NCI-H345 treated with DMSO at 0.1 percent for 48 hours (cell line): ENCODE results near the gene RNF141.

Source experiments
- DNase-seq: peaks from one replicate; lab custom pipeline; 2025; ENCODE audit not compliant: unreplicated experiment; lab: John Stamatoyannopoulos, UW

Gene RNF141, protein sequence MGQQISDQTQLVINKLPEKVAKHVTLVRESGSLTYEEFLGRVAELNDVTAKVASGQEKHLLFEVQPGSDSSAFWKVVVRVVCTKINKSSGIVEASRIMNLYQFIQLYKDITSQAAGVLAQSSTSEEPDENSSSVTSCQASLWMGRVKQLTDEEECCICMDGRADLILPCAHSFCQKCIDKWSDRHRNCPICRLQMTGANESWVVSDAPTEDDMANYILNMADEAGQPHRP

DNA sequence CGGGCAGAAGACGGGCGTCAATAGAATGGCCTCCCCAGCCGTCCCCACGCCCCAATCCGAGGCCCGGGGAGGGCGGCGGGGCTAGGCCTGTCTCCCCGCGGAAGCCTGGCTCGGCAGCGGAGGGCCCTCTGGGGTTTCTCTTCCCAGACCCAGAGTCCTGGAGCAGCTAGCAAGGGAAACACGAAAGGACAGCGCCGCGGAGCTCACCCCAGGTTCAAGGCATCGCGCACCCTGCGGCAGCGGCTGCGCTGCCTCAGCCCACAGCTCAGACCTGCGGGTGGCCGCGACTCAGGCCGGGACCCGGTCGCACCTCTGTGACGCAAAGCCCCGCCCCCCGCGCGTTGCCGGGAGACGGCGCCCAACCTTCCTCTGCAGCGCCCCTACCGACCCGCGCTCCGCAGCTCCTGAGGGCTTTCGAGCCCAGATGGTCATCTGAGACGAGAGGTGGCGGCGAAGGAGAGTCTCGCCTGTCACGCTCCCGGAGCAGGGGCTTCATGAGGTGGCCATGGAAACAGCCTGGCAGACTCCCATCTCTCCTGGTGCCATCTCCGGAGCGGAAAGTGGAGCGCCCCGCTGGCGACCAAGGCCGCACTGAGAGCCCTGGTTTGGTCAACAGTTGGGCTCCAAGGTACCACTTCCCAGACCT, at the start of gene RNF141:
Gene RNF141, minus strand, starts transcription at position 273 of the 646 bp plus-strand sequence. CDS start 7,029 bp downstream, outside the sequence.
- peak; percentile 89 for DNase-seq

DNA sequence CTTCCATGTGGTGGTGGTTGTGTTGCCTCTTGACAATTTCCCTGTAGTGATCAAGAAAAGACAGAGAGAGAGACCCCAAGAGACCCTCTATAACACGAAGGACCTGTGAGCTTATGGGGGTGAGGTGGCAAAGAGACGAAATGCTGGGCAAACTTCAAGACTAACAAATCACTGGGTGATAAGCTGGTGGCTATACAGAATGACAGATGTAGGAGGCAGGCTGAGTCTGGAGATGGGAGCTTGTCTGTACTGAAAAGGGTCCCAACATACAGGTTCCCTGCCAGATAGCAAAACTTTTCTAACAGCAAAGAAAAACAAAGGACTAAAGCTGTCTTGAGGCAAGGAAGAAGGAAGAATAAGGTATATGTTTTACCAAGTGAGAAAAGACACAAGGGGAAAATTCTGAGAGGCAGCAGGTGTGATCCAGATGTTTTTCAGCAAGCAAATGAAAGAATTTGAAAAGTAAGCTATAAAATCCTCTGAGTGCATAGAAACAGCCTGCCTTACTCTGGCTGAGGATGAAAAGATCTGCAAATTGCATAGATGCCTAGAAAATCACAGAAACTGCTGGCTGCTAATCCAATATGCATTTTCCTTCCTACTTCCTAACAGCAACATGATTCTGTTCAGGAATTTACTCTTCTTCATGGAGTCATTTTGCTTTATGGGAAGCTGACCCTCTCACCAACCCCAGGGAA, 49.4 kb upstream of the RNF141 start:
- DNase-seq, result no peak

DNA sequence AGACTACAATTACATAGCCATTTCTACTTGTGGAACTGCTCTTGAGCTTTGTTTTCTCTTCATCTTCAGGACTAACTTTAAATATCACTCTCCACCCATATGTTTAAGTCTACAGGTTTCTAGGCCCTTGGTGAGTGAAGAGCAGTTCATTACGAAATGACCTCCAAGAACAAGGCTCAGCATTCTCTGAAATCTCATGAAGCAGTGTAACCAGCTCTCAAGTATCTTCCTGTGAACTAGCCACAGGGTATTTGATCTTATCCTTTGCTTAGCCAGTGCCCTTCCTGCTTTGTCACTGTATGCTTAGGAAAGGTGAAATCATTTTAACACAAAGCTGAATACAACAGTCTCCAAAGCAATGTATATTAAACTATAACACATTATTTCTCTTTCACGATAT, 47.9 kb upstream of the RNF141 start:
- DNase-seq, result no peak

DNA sequence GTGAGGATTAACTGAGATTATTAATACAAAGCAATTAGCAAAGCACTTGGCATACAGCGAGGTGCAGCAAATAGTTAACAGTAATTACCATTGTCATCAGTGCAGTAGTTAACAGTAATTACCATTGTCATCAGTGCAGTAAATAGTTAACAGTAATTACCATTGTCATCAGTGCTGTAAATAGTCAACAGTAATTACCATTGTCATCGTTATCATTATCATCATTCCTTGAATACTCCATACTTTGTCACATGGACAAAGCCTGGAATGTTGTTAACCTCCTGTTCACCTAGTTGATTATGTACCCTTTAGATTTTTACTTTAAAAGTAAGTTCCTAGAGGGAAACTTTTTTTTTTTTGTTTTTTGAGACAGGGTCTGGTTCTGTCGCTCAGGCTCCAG, 47.0 kb upstream of the RNF141 start:
- no peak for DNase-seq

DNA sequence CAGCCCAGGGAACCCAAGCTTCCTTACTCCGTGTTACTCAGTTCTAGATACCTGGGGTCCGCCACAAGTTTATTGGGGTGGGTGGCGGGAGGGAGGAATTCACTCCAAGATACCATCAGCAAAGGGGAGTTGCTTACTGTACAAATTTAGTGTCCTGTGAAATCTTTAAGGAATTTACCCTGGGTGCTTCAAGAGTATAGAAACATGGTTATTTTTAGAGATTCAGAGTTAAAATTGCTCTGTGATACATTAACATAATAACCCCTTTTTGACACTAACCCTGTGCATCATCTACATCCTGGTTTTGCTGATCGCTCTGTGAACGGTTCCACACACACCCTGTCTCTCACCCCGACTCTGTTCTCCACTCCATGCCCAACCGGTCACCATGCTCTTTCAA, 46.4 kb upstream of the RNF141 start:
- no peak for DNase-seq

DNA sequence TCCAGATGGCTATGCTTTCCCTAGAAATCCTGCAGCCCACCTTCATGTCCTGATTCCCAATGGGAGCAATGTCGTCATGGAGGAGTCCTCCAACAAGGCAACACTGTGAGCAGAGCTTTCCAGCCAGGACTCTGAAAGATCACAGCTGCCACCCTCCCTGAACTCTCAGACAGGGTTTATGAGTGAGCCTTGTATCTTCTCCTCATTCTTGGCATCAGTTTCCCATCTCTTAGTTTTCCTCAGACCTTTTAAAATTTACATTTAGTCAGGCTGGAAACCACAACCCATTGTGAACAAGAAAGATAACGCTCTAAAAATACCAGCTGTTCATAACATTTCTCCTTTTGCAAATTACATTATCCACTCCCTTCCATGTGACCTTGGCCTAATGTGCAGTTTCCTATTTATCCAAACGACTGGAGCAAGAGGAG, 43.1 kb upstream of the RNF141 start:
- DNase-seq, result no peak

DNA sequence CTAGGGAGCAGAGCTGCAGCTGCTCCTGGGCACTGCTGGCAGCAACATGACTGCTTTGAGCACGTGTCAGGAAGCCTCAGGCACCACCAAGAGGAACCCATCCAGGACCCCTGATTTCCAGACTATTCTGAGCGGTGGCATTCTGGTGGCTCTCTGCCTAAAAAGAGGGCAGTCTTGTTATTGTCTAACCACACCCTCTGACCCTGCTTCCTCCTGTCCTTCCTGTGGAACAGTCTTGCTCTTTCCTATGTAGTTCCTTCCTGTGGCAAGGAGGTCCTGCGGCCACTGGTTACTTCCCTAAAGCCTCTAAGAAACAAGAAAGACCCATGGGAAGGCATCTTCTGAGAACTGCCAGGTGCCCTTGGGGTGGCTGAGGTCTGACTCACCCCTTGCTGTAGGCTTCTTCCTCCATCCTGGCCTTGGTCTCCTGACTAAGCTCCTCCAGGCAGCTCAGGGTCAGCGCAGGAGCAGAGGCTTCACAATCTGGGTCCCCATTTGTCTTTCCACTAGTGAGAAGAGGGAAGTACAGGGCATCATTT, 40.6 kb upstream of the RNF141 start:
- no peak for DNase-seq

DNA sequence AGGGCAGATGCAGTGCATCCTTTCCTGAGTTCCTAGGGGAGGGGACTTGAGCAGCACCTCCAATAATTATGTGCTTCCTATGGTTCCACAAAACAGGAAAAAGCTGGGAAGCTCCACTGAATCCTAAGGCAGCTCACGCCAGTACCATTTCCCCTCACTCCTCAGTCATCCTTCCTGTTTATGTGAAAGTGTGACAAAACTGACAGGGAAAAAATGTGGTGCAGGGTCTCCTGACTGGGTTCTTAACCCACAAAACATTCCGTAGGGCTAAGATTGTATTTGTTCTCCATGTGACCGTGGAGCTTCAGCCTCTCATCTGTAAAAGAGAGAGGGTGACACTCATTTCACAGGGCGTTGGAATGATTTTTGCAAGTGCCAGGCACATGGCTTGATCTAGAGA, 39.6 kb upstream of the RNF141 start:
- no peak for DNase-seq

DNA sequence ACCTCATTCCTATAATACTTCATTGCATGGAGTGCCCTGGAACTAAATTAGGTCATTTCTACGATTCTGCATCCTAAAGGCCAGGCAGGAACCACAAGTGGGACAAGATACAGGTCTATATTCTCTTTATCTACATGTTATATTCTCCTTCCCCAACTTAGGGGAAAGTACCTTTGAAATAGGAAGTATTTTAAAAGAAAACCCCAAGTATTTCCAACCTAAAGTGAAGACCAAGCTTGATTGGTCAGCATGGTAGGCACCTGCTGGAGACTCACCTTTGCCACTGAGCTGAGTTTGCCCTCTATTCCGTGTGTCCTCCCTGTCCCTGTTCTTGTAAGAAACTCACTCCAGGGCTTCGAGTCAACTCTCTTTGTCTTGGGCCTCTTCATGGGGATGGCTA, 38.7 kb upstream of the RNF141 start:
- DNase-seq, result no peak

DNA sequence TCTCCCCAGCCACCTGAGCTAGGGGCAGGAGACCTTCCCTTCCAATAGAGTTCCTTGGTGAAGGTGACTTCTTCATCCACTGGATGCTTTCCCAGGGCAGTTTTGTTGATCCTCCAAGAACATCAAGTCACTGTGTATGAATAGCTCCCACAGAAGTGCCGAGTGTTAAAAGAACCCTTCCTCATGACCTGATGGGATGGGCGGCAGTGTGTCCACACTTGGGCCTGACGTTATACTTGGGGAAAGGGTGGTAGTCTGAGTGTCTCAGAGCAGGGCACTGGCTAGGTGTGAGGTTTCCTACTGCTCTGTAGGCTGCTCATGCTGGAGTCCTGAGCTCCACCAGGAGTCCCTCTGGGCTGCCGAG, 35.0 kb upstream of the RNF141 start:
- DNase-seq, result no peak

DNA sequence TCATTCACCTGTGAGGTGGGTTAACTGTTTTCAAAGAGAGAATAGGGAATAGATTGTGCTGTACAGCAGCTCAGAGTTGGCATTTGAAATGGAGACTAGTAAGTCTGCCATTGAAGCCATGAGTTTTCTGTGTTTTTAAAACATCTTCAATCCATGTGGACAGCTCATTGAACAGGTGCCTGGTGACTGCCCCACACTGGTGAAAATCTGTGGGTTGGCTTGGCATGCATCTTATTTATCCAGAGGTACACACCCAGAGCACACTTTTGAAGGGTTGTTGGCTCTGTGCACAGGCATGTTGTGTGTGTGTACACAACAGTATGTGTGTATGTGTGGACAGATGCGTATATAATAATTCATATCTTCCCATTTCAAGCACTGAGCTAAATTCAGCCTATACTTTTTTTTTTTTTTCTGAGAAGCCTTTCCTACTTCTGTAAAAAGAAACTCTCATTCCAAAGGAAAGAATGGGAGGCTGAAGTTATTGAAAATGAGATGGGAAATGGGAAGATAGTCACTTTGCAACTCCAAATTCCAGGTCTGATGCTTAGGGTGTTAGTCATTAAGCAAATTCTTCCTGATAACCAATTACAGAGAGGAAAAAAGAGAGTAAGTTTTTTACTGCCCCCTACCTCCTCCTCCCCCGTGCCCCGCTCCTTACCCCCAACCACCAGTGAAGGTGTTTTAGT, 34.5 kb upstream of the RNF141 start:
- no peak for DNase-seq

DNA sequence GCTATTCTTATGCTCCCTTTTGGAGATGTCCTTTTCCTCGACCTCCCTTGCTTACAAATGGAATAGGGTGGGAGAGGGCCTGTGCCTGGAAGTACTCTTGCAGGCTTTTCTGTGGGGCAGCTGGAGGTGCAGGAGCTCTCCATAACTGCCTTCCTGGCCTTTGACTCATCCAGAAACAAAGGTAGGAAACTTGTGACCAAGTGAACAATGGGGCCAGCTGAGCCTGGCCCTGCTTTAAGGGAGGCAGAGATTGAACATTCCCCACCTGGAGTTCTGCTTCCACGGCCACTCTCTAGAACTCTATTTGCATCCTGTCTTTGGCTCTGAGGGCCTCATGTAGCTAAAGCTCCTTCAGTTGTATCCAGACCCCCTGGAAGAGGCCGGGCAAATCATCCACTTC, 32.6 kb upstream of the RNF141 start:
- no peak for DNase-seq

DNA sequence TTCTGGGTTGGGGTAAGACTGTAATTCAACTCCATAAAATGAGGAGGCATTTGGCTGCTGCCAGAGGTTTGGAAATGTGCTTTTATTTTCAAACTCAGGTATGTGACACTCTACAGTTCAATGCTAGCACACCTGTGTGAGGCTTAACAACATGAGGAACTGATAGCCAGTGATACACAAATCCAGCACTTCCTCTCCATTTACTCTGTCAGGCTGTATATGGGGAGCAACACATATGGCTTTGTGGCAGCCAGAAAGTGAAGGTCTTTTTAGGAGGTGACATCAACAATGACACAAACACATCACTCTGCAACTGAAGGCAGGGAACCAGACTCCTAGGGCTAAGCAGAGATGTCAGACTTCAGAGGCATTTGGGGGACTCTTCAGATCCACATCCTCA, 32.0 kb upstream of the RNF141 start:
- no peak for DNase-seq

DNA sequence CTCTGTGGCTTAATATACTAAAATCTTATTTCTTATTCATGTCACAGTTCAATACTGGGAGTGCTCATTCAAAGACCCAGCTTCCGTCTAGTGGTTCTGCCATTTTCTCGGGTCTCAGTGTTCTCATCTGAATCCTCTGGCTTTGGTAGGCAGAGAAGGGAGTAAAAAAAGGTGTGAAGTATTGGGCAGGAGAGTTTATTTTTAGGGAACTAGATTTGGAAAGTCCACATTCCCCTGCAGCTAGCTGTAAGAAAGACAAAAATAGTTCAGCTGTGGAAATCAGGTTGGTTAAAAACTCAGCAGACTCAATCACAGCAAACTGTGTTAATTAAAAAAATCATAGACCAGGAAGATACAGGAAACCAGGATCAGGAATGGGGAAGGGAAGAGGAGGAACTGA, 31.5 kb upstream of the RNF141 start:
- no peak for DNase-seq

DNA sequence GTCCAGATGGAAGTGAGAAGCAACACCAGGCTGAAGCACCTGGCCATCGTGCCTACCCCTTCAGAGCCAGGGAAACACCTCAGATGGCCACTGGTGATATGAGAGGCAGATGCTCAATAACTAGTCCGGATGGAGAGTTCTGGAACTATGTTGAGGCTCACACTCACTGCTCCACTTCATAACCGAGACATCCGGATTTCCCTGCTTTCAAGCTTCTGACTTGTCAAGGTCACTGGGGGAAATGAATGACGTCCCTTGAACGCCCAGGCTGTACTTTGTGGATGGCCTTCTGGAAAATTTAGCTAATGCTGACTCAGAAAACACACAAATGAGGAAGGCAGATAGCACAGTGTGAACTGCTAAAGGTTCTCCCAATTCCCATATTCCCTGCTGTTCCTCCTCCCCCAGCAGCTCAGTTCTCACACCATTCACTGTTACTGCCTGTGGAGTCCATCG, 27.5 kb upstream of the RNF141 start, which contains the start of gene LYVE1:
Gene LYVE1, minus strand, starts transcription at position 180 of the 456 bp plus-strand sequence. Its CDS starts 133 bp downstream, at position 47.
- no peak for DNase-seq

DNA sequence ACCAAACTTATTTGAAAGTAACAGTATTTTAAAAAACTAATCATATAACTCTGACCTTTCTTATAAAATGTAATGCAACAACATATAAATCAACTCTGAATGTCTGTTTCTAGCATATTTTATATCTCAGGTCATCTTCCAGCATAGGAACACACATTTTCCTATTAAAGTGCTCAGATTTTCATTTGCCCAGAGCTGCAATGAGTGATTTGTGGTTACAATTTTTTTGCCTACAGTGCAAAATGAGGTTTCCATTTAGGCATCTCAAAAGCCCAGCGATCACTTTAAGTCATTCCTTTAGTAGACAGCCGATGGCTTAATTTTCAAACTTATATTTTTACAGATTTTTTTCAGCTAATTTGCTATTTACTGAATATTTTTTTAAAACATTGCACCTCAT, 26.5 kb upstream of the RNF141 start:
- no peak for DNase-seq

DNA sequence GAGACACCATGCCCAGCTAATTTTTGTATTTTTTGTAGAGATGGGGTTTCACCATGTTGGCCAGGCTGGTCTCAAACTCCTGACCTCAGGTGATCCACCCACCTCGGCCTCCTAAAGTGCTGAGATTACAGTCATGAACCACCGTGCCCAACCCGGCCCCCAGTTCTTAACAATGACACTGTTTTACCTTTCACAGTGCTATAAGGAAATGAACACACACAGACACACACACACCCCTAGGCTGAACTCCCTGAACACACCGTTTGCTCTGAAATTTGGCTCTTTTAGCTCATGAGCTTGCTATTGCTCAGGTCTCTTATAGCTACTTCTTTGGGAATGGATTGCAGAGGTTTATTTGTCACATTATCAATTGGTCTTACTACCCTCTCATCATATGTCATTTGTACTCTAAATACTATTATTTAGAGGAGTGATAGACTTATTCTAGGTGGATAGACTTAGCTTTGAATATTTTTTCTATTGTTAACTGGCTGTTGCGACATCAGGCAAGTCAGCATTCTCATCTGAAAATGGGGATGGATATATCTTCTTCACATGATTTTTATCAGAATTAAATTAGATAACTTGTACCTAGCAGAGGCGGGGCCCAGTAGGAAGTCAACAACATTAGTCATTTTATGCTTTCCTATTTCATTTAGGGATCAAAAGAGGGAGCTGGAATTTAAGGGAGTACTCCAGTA, 25.4 kb upstream of the RNF141 start:
- no peak for DNase-seq

DNA sequence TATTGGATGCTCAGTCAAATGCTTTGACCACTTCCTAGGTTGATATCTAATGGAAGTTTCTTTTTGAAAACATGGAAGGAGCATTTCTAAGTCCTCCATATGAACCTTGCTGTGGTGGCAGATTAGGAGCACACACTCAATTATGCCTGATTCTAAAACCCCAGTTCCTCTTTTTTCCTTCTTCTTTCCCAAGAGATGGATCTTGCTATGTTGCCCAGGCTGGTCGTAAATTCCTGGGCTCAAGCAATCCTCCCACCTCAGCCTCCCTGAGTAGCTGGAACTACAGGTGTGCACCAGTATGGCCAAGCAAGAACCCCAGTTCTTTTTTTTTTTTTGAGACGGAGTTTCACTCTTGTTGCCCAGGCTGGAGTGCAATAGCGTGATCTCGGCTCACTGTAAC, 24.5 kb upstream of the RNF141 start:
- DNase-seq, result no peak

DNA sequence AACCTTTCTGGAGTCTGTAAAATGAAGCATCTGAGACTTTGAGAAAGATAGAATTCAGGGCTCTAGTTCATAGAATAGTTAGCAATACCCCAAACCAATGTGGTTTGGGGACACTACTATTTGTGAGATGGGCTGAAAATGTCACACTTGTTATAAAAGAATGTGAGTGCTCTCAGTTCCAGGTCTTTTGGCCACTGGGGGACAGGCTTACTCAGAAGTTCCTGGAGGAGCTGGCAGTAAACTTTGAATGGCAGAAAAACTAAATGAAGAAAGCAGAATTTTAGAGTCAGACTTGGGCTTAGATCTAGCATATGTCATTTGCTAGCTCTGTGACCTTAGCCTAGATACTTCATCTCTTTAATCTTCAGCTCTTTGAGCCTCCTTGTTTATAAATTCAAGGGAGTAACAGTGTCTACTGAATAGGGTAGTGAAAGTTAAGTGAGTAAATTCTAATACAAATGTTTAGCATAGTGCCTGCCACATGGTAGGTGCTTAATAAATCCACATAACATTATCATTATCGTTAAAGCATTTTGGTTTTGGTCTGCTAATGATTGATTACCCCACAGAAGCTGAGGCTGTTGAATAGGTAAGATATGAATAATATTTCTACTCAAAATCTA, 23.8 kb upstream of the RNF141 start:
- no peak for DNase-seq

DNA sequence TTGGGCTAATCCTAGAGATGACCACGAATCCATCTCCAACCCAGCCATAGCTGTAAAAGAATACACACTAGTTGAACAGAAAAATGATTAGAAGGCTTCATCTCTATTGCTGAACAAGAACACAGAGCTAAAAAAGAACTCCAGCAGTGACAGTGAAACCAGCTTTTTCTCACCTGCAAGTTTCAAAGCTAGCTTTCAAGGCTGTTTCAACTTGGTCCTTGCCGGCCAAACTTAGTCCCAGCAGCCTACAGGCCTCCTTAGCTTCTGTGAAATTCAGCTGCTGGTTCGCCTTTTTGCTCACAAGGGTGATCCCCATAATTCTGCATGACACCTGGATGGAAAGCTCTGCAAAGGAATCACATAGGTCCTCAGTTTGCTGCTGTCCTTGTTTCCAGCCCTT, 23.0 kb upstream of the RNF141 start:
- DNase-seq, result no peak
